IPS DF 4.7 (cell line): Measurements from ENCODE around the gene TOM1L2.
"Not testable (repeated sequence)": the region's sequence is repeated elsewhere in the genome, so short reads cannot be mapped to it uniquely, and the experiment has no call there.

Source experiments
- DNase-seq: peaks from one replicate; pipeline ENCODE4 v3.0.0-alpha.2; 2013; ENCODE audit warnings: low spot score; ENCODE audit errors: extremely low read depth

TOM1L2 gene

DNA sequence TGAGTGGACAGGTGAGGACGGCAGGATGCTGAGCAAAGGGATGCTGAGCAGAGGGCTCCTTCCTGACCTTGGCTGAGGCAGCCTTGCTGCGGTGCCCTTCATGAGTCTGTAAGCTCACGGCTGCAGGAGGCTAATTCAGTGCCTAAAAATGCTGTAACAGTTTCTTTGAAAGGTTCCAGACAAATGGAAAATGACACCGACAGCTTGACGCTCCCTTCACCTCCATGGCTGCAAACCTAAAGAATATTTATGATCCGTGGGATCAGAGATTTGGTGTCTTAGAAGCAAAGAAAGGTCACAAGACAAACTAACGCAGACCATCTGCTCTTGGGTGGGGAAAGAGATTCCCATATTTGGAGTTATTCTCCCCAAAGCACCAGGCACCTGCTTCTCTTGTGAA is 28.0 kb downstream of the TOM1L2 start:
- DNase-seq: no peak

DNA sequence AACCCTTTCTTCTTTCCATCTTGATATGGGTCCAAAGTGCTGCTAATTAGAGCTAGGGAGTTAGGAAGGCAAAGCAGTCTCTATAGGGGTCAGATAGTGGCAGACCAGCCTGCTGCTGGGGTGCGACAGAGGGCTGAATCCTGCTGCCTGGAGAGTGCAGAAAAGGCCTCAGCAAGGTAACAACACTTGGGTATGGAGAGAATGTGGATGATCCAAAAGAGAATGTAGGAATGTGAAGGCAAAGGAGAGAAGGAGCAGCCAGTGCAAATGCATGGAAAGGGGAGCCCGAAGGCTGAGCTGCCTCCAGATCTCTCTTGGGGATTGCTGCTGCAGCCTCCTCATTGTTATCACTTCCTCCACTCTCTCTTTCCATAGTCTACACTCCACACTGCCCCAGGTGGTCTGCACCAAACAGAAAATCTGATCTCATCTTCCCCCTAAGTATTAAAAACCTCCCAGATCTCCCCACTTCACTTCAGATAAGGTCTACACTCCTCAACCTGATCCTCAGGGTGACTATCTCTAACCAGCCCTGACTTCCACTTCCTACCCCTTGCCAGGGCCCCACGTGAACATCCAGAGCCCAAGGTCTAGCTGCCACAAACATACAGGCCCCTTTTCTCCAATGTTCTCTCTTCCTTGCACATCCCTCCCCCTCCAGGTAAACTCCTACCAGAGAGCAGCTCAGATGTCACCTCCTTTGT is 28.8 kb downstream of the TOM1L2 start:
- DNase-seq: no peak

DNA sequence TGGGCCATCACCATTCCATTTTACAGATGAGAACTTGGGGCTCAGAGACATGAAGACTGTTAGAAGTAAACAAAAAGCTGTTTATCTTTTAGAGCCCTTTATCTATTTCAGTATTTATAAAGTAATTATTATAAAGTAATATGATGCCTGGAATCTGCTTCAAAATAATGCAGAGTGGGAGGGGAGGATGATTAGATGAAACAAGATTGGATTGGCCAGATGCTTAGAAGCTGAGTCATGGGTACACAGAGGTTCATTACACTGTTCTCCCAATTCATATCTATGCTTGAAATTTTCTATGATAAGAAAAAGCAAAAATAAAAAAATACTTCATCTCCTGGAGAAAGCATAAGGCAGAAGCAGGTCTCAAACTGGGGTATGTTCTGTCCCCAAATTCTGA is 29.4 kb downstream of the TOM1L2 start:
- no peak for DNase-seq

DNA sequence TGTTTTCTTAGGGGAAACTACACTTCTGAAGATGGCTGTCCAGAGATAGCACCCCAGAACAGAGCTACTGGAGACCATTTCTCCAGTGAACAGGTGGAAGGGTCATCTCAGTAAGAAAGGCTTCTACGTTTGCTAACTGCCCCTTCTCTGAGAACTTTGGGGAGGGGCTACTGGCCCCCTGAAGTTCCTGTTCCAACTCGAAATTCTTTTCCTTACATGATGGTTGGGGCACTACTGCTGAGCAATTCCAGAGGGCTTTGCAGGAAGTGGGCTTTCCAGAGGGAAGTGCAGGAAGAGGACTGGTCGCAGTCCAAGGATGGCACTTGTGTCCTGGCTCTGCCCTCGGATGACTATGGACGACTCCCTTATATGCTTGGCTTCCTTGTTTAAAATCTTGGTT is 31.2 kb downstream of the TOM1L2 start:
- no peak for DNase-seq

DNA sequence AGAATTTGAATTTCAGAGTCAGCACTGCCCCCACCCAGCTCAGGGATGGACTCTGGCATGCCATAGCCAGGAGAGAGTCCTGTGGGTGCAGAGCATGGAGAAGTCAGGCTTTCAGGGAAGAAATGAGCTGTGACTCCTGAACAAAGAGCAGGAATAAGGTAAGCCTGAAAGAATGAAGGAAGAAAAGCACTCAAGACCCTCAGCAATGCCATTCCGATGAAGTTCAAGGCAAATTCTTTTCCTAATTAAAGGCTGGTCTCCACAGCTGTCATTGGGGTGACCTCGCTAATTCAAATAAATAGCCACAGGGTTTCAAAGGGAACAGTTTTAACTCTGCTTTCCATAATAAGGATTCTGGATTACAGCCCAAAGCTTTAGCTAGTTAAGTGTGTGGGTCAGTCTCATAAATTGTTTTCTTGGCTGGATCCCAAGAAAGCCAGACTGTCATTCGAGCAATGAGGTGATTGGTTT is 31.7 kb downstream of the TOM1L2 start:
- no peak for DNase-seq

DNA sequence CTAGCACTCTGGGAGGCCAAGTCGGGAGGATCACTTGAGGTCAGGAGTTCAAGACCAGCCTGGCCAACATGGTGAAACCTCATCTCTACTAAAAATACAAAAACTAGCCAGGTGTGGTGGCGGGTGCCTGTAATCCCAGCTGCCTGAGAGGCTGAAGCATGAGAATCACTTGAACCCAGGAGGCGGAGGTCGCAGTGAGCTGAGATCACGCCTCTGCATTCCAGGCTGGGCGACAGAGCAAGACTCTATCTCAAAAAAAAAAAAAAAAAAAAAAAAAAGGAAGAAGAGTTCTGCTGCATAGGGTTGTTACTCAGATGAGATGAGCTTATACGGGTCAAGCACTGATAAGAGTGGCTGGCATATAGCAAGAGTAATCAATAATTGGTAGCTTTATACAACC is 32.3 kb downstream of the TOM1L2 start:
- DNase-seq: not testable (repeated sequence)

DNA sequence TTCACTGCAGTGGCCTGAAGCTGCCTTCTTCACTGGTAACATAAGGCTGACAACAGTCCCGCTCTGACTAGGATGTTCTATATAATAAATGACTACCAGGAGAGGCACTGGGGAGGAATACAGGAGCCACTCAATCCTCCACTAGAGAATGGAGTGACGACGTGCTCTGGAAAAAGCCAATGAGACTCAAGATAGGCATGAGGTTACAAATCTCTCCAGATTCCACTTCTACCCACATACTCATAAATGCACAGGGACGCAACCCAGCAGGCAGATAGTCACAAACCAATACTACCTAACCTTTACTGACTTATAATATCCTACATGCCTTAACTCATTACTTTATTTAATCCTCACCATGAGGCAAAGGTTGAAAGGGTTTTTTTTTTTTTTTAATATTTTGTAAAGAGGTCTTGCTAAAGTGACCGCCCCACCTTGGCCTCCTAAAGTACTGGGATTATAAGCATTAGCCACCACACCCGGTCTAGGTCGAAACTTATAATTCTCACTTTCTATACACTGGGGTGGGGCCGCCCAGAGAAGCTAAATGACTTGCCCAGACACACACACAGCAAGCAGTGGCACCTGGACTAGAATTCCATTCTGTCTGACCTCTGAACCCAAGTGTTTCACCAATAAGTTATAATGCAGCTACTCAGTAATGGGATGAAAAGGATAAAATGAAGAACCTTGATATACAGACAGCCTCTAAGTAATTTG is 33.7 kb downstream of the TOM1L2 start:
- no peak for DNase-seq

DNA sequence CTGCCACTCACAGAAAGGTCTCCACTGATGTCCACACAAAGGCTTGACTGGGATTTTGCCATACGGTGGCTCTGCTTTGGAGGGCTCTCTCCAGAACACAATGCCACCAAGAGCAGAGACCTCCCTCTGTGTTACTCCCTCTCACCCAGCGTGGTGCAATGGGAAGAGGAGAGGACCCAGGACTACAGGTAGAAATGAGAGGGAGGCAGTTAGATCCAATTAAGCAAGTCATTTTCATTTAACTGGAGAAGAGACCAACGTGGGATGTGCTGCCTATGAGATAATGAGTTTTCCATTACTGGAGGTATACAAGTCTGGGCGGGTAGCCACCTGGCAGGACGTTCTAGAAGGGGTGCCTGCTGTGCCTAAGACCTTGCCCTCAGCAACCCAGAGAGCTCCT is 34.2 kb downstream of the TOM1L2 start:
- no peak for DNase-seq

DNA sequence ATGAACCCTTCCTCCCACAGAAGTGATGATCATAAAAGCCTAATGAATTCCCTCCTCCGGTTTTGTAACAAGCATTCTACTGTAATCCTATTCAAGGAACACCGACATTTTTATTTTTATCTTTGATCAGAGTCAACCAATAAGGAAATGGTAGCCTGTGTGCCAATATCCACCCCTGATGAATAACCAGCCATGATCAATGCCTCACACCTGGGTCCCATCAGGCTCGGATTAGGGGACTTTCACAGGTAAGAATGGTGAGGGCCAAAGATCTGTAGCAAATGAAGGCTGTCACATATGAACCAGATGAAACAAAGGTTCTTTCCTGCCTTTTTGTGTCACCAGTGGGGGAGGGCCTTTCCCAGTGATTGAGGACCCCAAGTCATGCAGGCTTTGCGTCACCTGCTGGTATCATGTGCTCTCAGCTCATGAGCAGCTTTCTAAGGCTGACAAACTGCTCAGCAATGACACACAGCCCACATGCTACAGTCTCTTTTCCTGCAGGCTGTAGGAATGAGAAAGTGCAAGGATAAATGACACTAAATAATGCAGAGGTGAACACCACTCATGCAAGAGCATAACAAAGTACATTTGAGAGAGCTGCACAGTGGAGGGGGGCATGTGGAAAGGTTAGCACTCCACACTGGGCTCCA is 34.9 kb downstream of the TOM1L2 start:
- no peak for DNase-seq

DNA sequence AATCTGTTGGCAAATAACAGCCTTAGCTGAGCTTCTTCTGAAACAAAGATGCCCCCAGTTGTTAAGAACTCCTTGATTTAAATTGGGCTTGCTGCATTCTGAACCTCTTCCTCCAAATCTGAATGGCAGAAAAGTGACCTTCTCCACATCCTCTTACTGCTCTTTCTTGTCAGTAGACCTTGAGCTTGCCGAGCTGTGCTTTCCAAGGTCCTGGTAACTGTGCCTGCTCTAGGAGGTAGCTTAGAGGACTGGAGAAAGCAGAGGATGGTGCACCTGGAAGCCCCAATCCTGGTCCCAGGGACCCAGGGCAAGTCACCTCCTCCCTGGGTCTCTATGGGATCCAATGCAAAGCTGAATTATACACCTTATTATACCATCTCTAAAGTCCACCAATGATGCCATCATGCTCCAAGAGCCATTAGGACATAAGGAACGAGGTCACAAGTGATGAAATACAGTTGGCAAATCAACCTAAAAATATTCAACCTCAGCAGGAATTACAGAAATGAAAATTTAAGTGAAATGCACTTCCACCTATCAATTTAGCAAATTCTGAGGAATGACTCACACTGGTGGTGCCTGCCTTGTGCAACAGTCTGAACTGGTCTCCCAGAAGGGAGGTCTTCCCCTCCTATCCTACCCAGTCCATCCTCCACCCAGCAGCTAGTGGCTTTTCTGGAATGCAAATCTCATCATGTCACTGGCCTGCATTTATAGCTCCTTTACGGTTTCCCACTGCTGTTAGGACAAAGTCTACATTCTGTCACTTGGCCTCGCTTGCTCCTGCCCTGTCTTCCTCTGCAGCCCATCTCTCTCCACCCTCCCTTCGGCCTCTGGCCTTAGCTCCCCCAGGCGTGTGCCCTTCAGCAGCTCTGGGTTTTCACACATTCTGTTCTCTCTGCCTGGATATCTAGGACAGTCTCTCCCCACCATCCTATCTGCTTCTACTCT is 36.6 kb downstream of the TOM1L2 start:
- no peak for DNase-seq

DNA sequence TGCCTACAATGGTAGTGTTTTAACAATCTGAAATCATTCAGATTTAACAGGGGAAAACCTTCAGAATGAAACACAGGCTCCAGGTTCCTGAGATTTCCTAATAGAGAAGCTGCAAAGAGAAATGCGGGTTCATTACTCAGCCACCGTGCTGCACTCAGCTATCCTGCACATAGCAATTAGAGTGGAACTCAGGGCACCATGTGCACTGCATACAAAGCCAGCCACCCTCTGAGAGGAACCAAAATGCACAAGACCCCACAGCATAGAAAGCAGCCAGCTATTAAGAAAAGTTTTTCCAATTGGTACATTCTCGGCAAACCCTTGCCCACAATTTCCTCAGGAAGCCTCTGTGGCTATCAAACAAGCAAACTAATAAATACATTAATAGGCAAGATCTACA is 37.4 kb downstream of the TOM1L2 start:
- DNase-seq: no peak

DNA sequence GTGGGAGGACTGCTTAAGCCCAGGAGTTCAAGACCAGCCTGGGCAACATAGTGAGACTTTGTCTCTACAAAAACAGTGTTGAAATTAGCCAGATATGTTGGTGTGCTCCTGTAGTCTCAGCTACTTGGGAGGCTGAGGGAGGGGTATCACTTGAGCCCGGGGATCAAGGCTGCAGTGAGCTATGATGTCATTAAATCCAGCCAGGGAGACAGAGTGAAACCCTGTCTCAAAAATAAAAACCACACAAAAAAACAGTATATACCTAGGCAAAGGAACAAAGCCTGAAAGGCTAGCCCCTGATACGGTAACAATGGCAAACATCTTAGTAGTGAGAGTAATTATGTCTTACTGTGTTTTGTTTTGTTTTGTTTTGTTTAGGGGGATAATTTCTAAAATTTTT is 38.0 kb downstream of the TOM1L2 start:
- DNase-seq: no peak

DNA sequence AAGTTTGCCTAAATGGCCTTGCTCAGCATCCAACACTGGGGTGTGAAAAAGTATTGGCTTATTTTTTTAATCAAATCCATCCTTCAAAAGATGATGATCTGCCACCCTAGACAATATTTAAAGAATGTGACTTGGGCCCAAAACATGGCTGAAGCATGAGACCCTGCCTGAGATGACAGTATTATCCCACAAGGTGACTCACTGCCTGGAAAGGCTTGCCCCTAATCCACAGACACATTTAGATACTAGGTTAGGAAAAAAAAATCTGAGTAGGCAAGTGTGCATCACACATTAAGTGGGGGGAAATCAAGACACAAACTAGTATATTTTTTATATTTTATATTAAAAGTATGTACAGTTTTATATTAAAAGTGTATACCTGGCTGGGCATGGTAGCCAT is 38.4 kb downstream of the TOM1L2 start:
- no peak for DNase-seq

DNA sequence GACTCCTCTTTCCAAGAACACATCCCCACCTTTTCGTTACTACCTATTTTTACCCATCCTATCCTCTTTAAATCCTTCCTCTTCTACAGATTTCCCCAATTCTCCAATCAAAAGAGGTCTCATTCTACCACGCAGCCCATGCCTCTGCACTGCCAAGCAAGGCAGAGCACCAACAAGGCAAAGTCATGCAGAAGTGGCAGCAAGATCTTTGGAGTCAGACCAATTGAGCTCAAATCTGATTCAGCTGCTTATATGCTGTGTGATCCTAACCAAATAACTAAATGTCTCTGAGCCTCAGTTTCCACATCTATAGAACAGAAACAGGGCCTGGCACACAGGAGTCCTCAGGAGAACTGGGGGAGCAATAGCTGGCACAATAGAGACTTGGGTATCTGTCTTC is 41.0 kb downstream of the TOM1L2 start:
- no peak for DNase-seq

DNA sequence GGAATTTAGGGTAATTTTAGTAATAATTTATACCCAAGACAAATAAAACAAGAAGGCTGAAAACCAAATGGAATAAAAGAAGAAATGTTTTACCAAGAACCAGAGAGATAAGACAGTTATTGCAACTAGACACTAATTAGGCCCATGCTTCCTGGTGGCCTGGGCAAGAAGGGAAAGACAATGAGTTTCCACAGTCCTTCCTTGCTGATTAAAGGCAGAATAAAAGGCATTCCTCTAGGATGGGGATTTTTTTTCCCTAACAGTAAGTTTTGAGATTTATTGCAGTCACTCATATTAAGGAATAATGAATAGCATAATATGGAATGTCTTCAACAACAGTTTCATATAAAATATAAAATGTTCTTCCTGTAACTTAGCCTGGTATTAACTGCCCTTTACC is 41.5 kb downstream of the TOM1L2 start:
- no peak for DNase-seq

DNA sequence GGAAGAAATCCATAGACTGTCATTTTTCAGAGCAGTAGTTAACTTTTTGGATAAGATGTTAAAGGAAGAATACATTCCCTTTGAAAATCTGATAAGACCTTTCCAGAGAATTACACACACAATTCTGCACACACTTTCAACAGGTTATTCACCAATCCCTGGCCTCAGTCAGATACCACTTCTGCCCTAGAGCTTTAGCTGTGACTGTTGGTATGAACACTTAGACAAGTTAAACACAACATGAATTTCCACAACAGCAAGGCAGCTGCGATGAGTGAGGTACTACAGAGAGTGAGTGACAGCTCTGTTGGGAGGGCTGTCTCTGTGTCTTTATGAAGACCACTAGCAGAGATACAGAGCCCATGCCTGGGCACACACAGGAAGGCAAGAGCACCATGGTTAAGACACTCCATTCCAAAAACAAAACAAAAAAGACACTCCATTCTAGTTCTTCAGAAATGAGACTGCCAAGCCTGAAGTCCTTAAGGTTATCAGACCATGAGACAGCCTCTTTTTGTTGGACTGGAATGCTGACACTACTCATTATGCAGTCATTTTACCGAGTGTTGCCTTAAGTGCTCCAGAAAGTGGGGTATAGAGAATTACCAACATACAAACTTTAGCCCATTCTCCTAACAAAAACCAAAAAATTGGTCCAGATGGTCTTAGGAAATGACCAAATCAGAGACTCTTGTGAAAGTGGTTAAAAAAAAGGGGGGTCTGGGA is 42.4 kb downstream of the TOM1L2 start:
- no peak for DNase-seq

DNA sequence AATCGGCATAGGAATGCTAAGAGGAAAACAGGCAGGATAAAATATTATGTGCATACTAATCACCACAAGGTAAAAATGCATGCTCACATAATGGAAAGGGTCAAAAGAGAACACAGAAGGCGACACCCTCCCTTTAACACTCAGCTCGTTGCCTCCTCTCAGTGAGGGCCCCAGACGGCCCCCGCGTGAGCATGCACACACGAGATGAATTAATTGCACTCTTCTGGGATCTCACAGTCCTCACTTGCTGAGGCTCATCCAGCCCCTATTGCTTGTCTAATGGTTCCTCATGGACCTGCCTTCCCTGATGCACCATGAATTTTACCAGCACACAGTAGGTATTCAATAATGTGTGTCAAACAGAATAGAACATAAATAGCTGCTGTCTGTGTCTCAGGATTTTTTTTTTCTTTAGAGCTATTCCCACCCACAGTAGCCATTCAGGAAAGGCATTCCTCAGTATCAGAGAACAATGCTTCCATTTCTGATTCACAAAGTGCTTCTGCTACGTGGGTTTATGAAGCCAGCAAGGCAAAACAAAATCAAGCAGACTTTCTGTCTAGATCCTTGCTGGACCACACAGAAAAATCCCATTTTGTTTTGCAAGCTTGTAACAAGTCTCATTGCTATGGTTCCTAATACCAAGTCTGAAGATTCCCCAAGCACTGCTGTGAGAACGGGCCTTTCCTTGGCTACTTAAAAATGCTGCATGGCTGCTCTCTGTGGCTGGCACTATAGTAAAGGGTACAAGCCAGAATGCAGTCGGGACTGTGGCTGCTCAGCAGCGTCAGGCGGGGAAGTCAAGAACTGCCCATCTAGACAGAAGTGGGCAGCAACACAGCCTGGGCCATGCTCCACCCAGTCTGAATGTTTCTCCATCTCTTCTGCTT is 43.6 kb downstream of the TOM1L2 start:
- DNase-seq: no peak

DNA sequence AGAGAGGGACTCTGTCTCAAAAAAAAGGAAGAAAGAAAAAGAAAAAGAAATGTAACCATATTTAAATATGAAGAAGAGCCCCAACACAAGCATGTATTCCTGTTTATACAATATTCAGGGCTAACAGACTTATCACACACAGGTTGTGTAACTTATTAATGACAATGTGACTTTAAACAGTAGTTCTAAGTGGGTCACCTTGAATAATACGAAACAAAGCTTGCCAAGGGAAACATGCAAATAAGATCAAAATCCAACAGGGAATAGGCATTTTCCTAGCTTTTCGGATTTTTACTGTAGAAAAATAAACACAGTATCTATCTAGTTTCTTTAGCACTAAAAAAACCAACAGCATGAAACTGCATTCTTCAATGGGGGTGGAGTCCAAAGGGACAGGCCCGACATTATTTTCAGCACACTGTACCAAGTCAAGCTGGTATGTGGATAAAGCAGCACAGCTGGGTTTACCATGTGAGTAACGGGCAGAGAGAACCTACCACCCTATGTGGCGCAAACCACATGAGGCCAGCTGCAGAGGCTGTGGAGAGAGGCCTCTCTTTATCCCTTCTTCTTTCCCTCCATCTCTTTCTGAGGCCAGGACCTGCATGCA is 45.3 kb downstream of the TOM1L2 start:
- DNase-seq: no peak

DNA sequence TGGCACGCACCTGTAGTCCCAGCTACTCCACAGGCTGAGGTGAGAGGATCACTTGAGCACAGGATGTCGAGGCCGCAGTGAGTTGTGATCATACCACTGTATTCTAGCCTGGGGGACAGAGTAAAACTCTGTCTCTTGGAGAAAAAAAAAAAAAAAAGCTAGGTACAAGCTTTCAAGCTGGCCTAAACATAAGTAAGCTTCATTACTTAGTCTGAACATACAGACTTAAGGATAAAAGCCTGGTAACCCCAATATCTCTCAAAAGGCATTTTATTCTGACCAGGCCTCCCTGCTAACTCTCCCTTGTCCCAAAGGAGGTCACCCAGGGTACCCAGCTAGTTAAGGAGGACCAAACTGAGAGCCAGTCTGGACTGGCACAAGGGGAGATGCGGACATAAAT is 46.2 kb downstream of the TOM1L2 start:
- DNase-seq: no peak
